Choroid plexus epithelial cell (primary cell): ENCODE data around the gene EEFSEC.

Source experiments
- DNase-seq: peaks from one replicate; pipeline ENCODE4 v3.0.0-alpha.2; 2010; ENCODE audit warnings: low read depth
- H3K4me3 ChIP-seq: 2 replicates; pipeline ENCODE4 v1.5.1; 2011; ENCODE audit warnings: low read depth, mild to moderate bottlenecking, control low read depth, low read length, moderate library complexity
- TF ChIP-seq, protein P1 (sequence below): conservative IDR thresholded peaks from 2 replicates; pipeline ENCODE4 v1.5.1; 2011; ENCODE audit warnings: low read depth, mild to moderate bottlenecking, control low read depth, inconsistent platforms, low read length, moderate library complexity

The EEFSEC gene

GRCh38 chr3:128279601-128279880, 126.3 kb downstream of the EEFSEC start:
- no peak overlapping the region for H3K4me3 ChIP-seq
- DNase-seq: no peak
- TF ChIP-seq, protein P1, sequence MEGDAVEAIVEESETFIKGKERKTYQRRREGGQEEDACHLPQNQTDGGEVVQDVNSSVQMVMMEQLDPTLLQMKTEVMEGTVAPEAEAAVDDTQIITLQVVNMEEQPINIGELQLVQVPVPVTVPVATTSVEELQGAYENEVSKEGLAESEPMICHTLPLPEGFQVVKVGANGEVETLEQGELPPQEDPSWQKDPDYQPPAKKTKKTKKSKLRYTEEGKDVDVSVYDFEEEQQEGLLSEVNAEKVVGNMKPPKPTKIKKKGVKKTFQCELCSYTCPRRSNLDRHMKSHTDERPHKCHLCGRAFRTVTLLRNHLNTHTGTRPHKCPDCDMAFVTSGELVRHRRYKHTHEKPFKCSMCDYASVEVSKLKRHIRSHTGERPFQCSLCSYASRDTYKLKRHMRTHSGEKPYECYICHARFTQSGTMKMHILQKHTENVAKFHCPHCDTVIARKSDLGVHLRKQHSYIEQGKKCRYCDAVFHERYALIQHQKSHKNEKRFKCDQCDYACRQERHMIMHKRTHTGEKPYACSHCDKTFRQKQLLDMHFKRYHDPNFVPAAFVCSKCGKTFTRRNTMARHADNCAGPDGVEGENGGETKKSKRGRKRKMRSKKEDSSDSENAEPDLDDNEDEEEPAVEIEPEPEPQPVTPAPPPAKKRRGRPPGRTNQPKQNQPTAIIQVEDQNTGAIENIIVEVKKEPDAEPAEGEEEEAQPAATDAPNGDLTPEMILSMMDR: no peak

DNA sequence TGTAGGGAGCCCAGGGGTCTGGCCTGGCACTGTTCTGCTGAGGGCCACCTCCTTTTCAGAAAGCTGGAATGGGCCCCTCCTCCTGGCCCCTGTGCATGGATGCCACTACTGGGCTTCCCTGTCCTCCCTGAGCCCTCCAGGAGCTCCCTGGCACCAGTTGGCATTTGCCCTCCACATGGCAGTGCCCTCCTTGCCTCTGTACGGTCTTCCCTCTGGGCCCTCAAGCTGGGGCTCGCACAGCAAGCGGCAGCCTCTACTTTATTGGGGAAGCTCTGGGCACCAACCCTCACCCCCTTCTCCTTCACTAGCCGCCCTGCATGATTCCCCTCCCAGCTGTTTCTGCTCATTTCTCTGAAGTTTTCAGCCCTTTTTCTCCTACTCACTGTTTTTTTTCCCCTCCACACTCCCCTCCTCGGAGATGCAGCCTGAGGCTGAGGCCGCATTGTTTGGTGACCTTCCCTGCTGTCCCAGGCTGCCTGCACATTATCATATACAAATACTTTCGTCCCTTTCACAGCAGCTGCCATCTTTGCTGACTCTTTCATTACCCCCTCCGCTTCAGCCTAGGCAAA, 127.3 kb downstream of the EEFSEC start:
- H3K4me3 ChIP-seq: no peak overlapping the region
- TF ChIP-seq, protein P1: no peak
- no peak for DNase-seq

DNA sequence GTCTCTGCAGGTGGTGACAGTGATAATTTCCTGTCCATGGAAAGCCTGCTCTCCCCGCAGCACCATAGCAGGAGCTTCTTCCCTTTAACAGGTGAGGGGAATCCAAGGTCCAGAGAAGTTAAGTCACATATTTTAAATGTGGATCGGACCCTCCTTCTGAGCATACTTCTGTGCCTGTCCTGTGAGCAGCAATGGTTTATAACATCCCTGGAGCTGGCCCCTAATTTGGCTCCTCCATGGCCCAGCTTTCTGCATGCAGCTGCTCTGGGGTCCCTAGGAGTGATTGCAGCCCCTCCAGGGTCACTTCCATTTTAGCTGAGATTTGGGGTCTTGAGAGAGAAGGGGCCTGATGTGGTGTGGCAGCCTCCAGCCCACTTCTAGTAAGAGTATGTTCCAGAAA, 127.8 kb downstream of the EEFSEC start:
- H3K4me3 ChIP-seq: no peak overlapping the region
- TF ChIP-seq, protein P1: no peak
- DNase-seq: no peak

GRCh38 chr3:128281461-128282367, 128.4 kb downstream of the EEFSEC start:
- no peak overlapping the region for H3K4me3 ChIP-seq
- TF ChIP-seq, protein P1: no peak
- no peak for DNase-seq

GRCh38 chr3:128282380-128283196, 129.3 kb downstream of the EEFSEC start:
- peak; percentile 40 for DNase-seq
- no peak overlapping the region for H3K4me3 ChIP-seq
- TF ChIP-seq, protein P1: no peak

DNA sequence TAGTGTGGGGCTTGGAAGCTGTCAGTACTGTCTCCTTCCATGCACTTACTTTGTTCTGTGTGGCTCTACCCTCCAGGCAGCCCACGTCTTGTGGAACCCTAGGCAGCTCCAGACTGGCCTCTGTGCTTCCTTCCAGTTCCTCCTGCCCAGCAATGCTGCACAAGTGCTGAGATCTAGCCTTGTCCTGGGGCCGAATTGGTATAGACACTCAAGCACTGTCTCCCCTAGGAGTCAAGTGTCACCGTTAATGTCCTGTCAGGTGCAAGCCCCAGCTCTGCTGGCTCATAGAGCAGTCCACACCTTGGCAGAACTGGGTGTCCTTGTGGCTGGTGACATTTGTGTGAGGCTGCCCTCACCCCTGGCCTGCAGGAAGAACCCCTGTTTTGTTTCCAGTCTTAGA, 130.1 kb downstream of the EEFSEC start:
- TF ChIP-seq, protein P1: no peak
- no peak for DNase-seq
- no peak overlapping the region for H3K4me3 ChIP-seq
